Endothelial cell of umbilical vein (primary cell): ENCODE measurements around the gene SMARCD3. TPM values are rescaled to one million over a fixed set of nuclear protein-coding genes. Genes with fewer than 3 reads are reported as not detected.

Experiments
- BruUV-seq: library from RNA; stranded (reverse); fragments of 400-500 nt; replicated peaks from 2 replicates; lab custom pipeline; 2021; lab: Mats Ljungman, UMichigan
- CTCF ChIA-PET: fragments of 300-600, 350-600 bp; sonication (Branson Sonifier 250); formaldehyde crosslinking; loops from one replicate; lab custom pipeline; 2021; ENCODE audit warnings: antibody characterized with exemption, inconsistent platforms; lab: Charles Lee
- POLR2A ChIA-PET: fragments of 300-600, 350-600 bp; sonication (Branson Sonifier 250); formaldehyde crosslinking; loops from one replicate; lab custom pipeline; 2021; ENCODE audit warnings: antibody characterized with exemption, inconsistent platforms; lab: Charles Lee
- DNase-seq: peaks from one replicate; pipeline ENCODE4 v3.0.0-alpha.2; 2011; ENCODE audit warnings: low read depth, low spot score
- FAIRE-seq: peaks from 2 replicates; lab custom pipeline; 2011; peaks lifted over from hg19 to GRCh38; lab: Jason Lieb, UNC
- H2AFZ ChIP-seq: 2 replicates; pipeline ENCODE4 v1.6.0; 2012; ENCODE audit warnings: low read depth, low read length, control low read depth, inconsistent platforms
- H3K27ac ChIP-seq: 2 replicates; pipeline ENCODE4 v1.5.1; 2011; ENCODE audit warnings: low read depth, mild to moderate bottlenecking, control low read depth, low read length, moderate library complexity; ENCODE audit not compliant: insufficient read depth
- H3K27me3 ChIP-seq, 2 experiments: 2 replicates each; pipeline versions ENCODE4 v1.6.0 to v1.6.1; 2011; ENCODE audit warnings: low read length in 2 of 2, mixed read lengths in 1 of 2; ENCODE audit not compliant: control insufficient read depth in 2 of 2, insufficient read depth in 2 of 2
- H3K36me3 ChIP-seq, 2 experiments: 2 replicates in 1 of 2; 3 replicates in 1 of 2; pipeline ENCODE4 v1.5.1; 2011; ENCODE audit warnings: low read length in 2 of 2, mild to moderate bottlenecking in 1 of 2, moderate library complexity in 1 of 2; ENCODE audit not compliant: control insufficient read depth in 2 of 2, insufficient read depth in 2 of 2; ENCODE audit errors: extremely low read depth in 1 of 2
- H3K4me1 ChIP-seq: 3 replicates; pipeline ENCODE4 v1.5.1; 2011; ENCODE audit warnings: mild to moderate bottlenecking, low read length; ENCODE audit not compliant: control insufficient read depth, insufficient read depth; ENCODE audit errors: extremely low read depth
- H3K4me2 ChIP-seq: 2 replicates; pipeline ENCODE4 v1.6.1; 2011; ENCODE audit warnings: low read length, control low read depth, mixed read lengths; ENCODE audit not compliant: insufficient read depth
- H3K4me3 ChIP-seq, 3 experiments: fragments of 200-600 bp in 1 of 3; sonication (generic), shearing (Covaris generic) in 1 of 3; replicated peaks in 1 of 3; 2 replicates each; pipeline ENCODE4 v1.5.1; 2011 to 2016; ENCODE audit warnings: control low read depth in 3 of 3, low read length in 3 of 3, mild to moderate bottlenecking in 2 of 3, inconsistent platforms in 1 of 3, low read depth in 1 of 3, moderate library complexity in 1 of 3; ENCODE audit not compliant: insufficient read depth in 1 of 3
- H3K79me2 ChIP-seq: 2 replicates; pipeline ENCODE4 v1.6.0; 2012; ENCODE audit warnings: low read length, inconsistent platforms; ENCODE audit not compliant: control insufficient read depth, insufficient read depth
- H3K9ac ChIP-seq: replicated peaks from 2 replicates; pipeline ENCODE3; 2011; ENCODE audit warnings: low read length, control low read depth; ENCODE audit not compliant: insufficient read depth; ENCODE audit errors: extremely low read depth
- H3K9me1 ChIP-seq: replicated peaks from 3 replicates; pipeline ENCODE4 v1.6.0; 2011; ENCODE audit warnings: mild to moderate bottlenecking, low read length; ENCODE audit not compliant: control insufficient read depth, insufficient read depth; ENCODE audit errors: extremely low read depth
- H3K9me3 ChIP-seq: replicated peaks from 2 replicates; pipeline ENCODE4 v1.5.1; 2012; ENCODE audit warnings: low read length, inconsistent platforms; ENCODE audit not compliant: control insufficient read depth, insufficient read depth
- H4K20me1 ChIP-seq: replicated peaks from 2 replicates; pipeline ENCODE3; 2011; ENCODE audit warnings: mild to moderate bottlenecking, low read length; ENCODE audit not compliant: control insufficient read depth, insufficient read depth; ENCODE audit errors: extremely low read depth
- EZH2 ChIP-seq: IDR thresholded peaks from 2 replicates; pipeline ENCODE4 v1.6.1; 2012; ENCODE audit warnings: borderline replicate concordance, low read depth, mild to moderate bottlenecking, moderate library complexity, low read length, inconsistent platforms; ENCODE audit not compliant: severe bottlenecking
- FOS ChIP-seq: IDR thresholded peaks from 2 replicates; pipeline ENCODE4 v1.6.1; 2011; ENCODE audit warnings: mild to moderate bottlenecking, low read length, moderate library complexity, borderline replicate concordance; ENCODE audit not compliant: insufficient read depth
- GATA2 ChIP-seq: IDR thresholded peaks from 2 replicates; pipeline ENCODE4 v1.7.0; 2011; ENCODE audit warnings: low read depth, mild to moderate bottlenecking, moderate library complexity, mixed read lengths, low read length; ENCODE audit not compliant: insufficient read length, insufficient read depth
- JUN ChIP-seq: IDR thresholded peaks from 2 replicates; pipeline ENCODE4 v1.6.1; 2011; ENCODE audit warnings: borderline replicate concordance, low read depth; ENCODE audit not compliant: insufficient read length, insufficient read depth
- MYC ChIP-seq: IDR thresholded peaks from one replicate; pipeline ENCODE4 v1.6.1; 2011; ENCODE audit warnings: mild to moderate bottlenecking, low read depth, low read length
- POLR2A ChIP-seq: IDR thresholded peaks from 2 replicates; pipeline ENCODE4 v1.6.1; 2012; ENCODE audit warnings: low read depth, mild to moderate bottlenecking, control low read depth, low read length
- POLR2AphosphoS5 ChIP-seq: IDR thresholded peaks from 2 replicates; pipeline ENCODE4 v1.6.1; 2012; ENCODE audit warnings: low read depth, mild to moderate bottlenecking, control low read depth, low read length, moderate library complexity; ENCODE audit not compliant: insufficient read depth
- dilution Hi-C: fragments of 300-500 bp; cut with MboI; formaldehyde crosslinking; loops from one replicate; pipeline ENCODE4 v1.15.0; 2019; ENCODE audit warnings: low sequenced_read_pairs; ENCODE audit not compliant: extremely low pct_ligation_motif_present
- intact Hi-C: fragments of 100-400 bp; cut with micrococcal nuclease; formaldehyde crosslinking; loops from one replicate; pipeline ENCODE4 v1.10.0; 2022
- polyA plus RNA-seq, 4 experiments: library from polyadenylated mRNA; depleted of rRNA in 3 of 4; stranded (reverse) in 3 of 4; unstranded in 1 of 4; fragments of >200 nt; gene quantifications; 2 replicates each; pipeline versions ENCODE4 v1.2.1 to v1.2.3, GENCODE V29; 2011 to 2012; ENCODE audit warnings: missing spikeins in 1 of 4
- total RNA-seq: library from RNA; stranded (reverse); gene quantifications from 2 replicates; pipeline ENCODE4 v1.2.3, GENCODE V29; 2021
- TF ChIP-seq, protein P1 (sequence below): IDR thresholded peaks from 2 replicates; pipeline ENCODE4 v1.6.1; 2011; ENCODE audit not compliant: insufficient read depth, insufficient read length
- TF ChIP-seq, protein P2 (sequence below), 2 donors: IDR thresholded peaks; 1 replicate in 1 of 2; 2 replicates in 1 of 2; pipeline ENCODE4 v1.5.1; 2011; ENCODE audit warnings: low read length in 2 of 2, mild to moderate bottlenecking in 2 of 2, moderate library complexity in 2 of 2, control low read depth in 1 of 2, inconsistent platforms in 1 of 2, low read depth in 1 of 2; ENCODE audit not compliant: insufficient read depth in 1 of 2; ENCODE audit errors: extremely low read depth in 1 of 2

Gene SMARCD3
- total and polyA plus RNA-seq, 2 donors (not counting 3 experiments of a cell fraction or from before 2014, with no cell fraction given): 6.1 to 8.5 TPM

- H3K79me2 ChIP-seq: no peaks in the 10 kb centered on the region
- no peak for TF ChIP-seq POLR2A
- TF ChIP-seq MYC: no peak
- TF ChIP-seq GATA2: no peak
- TF ChIP-seq, protein P1, sequence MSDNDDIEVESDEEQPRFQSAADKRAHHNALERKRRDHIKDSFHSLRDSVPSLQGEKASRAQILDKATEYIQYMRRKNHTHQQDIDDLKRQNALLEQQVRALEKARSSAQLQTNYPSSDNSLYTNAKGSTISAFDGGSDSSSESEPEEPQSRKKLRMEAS: no peak
- TF ChIP-seq FOS: no peak
- TF ChIP-seq, protein P2, sequence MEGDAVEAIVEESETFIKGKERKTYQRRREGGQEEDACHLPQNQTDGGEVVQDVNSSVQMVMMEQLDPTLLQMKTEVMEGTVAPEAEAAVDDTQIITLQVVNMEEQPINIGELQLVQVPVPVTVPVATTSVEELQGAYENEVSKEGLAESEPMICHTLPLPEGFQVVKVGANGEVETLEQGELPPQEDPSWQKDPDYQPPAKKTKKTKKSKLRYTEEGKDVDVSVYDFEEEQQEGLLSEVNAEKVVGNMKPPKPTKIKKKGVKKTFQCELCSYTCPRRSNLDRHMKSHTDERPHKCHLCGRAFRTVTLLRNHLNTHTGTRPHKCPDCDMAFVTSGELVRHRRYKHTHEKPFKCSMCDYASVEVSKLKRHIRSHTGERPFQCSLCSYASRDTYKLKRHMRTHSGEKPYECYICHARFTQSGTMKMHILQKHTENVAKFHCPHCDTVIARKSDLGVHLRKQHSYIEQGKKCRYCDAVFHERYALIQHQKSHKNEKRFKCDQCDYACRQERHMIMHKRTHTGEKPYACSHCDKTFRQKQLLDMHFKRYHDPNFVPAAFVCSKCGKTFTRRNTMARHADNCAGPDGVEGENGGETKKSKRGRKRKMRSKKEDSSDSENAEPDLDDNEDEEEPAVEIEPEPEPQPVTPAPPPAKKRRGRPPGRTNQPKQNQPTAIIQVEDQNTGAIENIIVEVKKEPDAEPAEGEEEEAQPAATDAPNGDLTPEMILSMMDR (IDR thresholded peaks at IDR 0.05; ENCODE audit: extremely low read depth in 1 of 2, insufficient read depth in 1 of 2, low read depth in 1 of 2, low read length in 2 of 2): no peak
- TF ChIP-seq JUN: no peak
- no peak for TF ChIP-seq EZH2
- TF ChIP-seq POLR2AphosphoS5: no peak
- DNase-seq (no peak), FAIRE-seq (no peak)
- H3K36me3 ChIP-seq: peaks cover 0 to 14% of the 10 kb centered on the region in 2 experiments
- H3K4me3 ChIP-seq: no peak within 1 kb of the TSS
- no peak within 1 kb of the TSS for H3K27ac ChIP-seq
- no peak within 1 kb of the TSS for H3K4me2 ChIP-seq
- dilution Hi-C loops: no loop called here
- no peaks in the 10 kb centered on the region for H4K20me1 ChIP-seq
- no peaks in the 10 kb centered on the region for H3K9me3 ChIP-seq
- H3K4me1 ChIP-seq: no peaks in the 10 kb centered on the region
- no peaks in the 10 kb centered on the region for H3K27me3 ChIP-seq
- ChIA-PET POLR2A (interaction anchor here (0.6 kb wide), 1 partner anchor 33 kb away, joined by 3 read pairs; no protein-coding TSS in a partner anchor), CTCF (no interaction called here)
- no peak within 1 kb of the TSS for H3K9ac ChIP-seq
- intact Hi-C loops: no loop called here
- BruUV-seq: no TSS peak
- no peak within 1 kb of the TSS for H2AFZ ChIP-seq
- H3K9me1 ChIP-seq: no peaks in the 10 kb centered on the region
These were observed 38.2 kb downstream of the SMARCD3 start, which contains the start of gene H2BK1 for GRCh38 chr7:151210087-151210854. H2BK1 (minus strand) TSS chr7:151210488; CDS start chr7:151210318, 170 bp downstream.
